ENCODE measurements around the gene SIPA1L2.

DNA sequence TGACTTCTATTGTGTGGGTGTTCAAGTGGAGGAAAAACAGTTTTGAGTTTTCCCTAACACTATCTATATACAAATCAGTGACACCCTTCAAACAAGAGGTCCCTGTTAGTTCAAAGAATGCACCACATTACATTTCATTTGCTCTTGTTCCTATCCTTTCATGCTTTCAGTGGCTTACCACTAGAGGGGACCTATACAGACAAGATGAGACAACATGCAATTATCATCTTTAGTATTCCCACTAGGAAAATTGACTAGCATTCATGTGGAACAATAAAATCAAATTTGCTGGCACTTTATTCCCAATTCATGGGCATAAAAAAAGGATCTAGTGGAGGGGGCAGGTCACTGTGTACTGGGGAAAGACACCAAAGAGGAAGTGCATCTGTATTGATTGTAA lies 13.3 kb upstream of the SIPA1L2 start:
- TF ChIP-seq RAD21 (IDR thresholded peaks at IDR 0.05; ENCODE audit: insufficient read depth, low read depth, low read length) (no peak), BHLHE40 (IDR thresholded peaks at IDR 0.05; ENCODE audit: borderline replicate concordance in 1 of 2, low read depth in 2 of 2, low read length in 1 of 2) (no peak), PML (IDR thresholded peaks at IDR 0.05; ENCODE audit: low read length) (no peak), HDGF (IDR thresholded peaks at IDR 0.05) (no peak)
- TF ChIP-seq, protein P1, sequence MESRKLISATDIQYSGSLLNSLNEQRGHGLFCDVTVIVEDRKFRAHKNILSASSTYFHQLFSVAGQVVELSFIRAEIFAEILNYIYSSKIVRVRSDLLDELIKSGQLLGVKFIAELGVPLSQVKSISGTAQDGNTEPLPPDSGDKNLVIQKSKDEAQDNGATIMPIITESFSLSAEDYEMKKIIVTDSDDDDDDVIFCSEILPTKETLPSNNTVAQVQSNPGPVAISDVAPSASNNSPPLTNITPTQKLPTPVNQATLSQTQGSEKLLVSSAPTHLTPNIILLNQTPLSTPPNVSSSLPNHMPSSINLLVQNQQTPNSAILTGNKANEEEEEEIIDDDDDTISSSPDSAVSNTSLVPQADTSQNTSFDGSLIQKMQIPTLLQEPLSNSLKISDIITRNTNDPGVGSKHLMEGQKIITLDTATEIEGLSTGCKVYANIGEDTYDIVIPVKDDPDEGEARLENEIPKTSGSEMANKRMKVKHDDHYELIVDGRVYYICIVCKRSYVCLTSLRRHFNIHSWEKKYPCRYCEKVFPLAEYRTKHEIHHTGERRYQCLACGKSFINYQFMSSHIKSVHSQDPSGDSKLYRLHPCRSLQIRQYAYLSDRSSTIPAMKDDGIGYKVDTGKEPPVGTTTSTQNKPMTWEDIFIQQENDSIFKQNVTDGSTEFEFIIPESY (IDR thresholded peaks at IDR 0.05): no peak
- TF ChIP-seq, protein P2, sequence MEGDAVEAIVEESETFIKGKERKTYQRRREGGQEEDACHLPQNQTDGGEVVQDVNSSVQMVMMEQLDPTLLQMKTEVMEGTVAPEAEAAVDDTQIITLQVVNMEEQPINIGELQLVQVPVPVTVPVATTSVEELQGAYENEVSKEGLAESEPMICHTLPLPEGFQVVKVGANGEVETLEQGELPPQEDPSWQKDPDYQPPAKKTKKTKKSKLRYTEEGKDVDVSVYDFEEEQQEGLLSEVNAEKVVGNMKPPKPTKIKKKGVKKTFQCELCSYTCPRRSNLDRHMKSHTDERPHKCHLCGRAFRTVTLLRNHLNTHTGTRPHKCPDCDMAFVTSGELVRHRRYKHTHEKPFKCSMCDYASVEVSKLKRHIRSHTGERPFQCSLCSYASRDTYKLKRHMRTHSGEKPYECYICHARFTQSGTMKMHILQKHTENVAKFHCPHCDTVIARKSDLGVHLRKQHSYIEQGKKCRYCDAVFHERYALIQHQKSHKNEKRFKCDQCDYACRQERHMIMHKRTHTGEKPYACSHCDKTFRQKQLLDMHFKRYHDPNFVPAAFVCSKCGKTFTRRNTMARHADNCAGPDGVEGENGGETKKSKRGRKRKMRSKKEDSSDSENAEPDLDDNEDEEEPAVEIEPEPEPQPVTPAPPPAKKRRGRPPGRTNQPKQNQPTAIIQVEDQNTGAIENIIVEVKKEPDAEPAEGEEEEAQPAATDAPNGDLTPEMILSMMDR (IDR thresholded peaks at IDR 0.05 in 2 of 3, conservative IDR thresholded peaks at IDR 0.05 in 1 of 3; ENCODE audit: control insufficient read depth in 2 of 3, extremely low read depth in 1 of 3, insufficient read depth in 1 of 3, low read depth in 3 of 3, low read length in 3 of 3): no peak

Measured in GM12878 (cell line).